Glomerular visceral epithelial cell (primary cell): Measurements from ENCODE around the gene DHX35.

ENCODE experiments used
- DNase-seq: peaks from one replicate; pipeline ENCODE4 v3.0.0-alpha.2; 2016; ENCODE audit errors: extremely low spot score

Gene DHX35

DNA sequence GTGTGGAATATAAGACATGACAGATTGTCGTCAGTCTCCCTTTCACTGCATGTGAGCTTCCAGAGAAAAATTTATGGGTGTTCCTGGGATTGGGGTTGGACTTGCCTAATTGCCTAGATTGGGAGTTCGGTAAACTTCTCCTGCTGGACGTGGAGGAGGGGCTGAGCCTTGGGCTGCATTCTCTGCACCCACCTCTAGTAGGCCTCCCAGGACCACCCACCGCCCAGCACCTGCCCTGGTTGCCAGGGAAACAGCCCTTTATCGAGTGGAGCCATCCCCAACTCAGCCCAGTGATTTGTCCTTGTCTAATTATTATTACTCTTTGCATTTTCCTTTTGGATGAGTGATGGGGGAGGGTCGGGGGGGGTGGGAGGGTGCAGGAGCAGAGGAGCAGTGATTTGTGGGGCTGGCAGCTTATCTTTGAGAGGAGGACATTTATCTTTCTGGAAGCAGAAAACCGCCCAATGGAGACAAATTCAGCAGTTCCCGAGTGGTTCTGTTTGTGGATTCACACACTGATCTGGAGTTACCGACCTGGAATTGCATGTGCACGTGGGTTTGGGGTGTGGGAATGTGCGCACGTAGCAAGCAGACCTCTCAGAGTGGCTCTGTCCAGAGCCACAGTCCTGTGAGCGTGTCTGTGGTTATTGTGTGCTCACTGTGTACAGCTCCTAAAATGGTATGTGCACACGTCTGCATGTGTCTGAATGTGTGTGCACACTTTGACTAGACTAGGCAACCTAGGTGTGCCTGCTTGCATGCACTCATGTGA lies 104.5 kb downstream of the DHX35 start:
- DNase-seq: no peak

GRCh38 chr20:39067526-39068216 lies 105.5 kb downstream of the DHX35 start:
- DNase-seq: no peak

DNA sequence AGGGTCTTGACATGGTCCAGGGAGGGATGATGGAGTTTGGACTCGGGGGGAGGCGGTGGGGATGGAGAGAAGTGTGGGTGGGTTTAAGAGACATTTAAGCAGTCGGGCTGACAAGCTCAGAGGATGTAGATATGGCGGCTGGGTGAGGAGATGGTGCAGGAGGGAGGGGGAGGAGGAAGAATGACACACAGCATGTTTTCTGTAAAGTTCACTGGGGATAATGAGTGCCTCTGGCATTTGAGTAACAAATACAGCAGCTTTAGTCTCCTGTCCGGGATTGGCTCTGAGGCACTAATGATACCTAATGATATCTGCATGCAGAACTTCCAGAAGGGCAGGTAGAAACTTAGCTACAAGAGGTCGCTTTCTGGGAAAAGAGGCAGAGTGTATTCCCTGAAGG lies 107.8 kb downstream of the DHX35 start:
- no peak for DNase-seq

- DNase-seq: peak; percentile 42
Measured at GRCh38 chr20:39070484-39071231, 108.5 kb downstream of the DHX35 start.

DNA sequence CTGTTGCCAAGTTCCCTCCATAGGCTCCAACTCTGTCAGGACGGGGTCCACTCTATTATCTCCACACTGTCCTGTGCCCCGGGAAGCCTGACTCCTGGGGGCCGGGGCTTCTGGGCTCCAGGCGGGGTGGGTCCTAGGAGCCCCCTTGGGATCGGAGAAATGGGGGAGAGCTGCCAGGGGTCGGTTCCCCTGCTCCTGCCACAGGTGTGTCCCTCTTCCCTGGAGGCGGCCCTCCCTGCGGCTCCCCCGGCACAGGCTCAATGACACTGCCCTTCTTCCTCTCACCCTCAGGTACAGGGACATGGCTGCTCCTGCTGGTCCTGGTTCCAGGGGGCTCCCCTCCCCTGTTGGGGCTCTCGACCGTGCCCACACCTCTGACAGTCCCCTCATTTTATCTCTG lies 110.0 kb downstream of the DHX35 start:
- DNase-seq: no peak

DNA sequence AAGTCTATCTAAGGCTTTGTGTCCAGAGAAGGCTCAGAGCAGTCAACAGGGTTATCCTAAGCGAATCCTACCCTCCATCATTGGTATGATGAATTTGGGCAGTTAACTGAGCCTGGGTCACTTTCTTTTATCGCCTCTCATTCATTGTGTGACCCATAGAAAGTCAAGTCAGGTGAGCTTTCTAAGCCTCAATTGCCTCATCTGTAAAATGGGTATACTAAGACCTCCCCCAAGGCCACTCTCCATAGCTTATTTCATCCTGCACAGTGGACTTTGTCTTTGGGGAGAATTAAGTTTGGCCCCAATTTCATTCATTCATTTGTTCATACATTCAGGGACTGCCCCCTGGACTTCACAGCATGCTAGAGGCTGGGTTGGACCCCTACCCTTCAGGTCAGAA lies 110.5 kb downstream of the DHX35 start:
- no peak for DNase-seq

DNA sequence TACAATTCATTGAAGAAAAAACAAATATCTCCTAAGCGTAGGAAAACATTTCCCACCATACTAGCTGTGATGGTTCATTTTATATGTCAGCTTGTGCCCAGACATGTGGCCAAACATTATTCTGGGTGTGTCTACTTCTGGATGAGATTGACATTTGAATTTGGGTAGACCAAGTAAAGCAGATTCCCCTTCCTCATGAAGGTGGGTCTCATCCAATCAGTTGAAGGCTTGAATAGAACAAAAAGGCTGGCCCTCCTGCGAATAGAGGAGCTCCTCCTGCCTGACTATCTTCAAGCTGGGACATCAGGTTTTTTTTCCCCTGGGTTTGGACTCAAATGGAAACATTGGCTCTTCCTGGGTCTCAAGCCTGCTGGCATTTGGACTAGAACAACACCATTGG lies 113.6 kb downstream of the DHX35 start:
- DNase-seq: no peak

GRCh38 chr20:39076958-39077357 lies 114.8 kb downstream of the DHX35 start:
- DNase-seq: no peak

DNA sequence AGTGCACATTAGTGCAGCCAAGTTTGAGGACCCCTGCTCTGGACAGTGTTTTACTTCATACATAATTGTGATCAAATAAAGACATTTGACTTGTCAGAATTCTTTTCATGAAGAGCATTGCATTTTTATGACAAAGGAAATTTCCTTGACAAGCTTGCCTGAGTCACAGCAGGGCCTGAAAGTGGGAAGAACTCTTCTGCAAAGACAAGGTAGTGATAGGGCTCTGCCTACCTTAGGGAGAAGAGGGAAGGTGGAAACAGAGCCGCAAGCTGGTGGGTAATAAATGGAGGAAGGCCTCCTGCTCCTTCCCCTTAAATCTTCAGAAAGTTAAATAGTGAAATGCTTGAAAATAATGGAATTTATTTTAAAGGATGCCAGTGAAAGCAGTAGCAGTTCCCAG lies 118.2 kb downstream of the DHX35 start:
- DNase-seq: no peak

GRCh38 chr20:39081255-39081654 lies 119.1 kb downstream of the DHX35 start:
- peak; percentile 75 for DNase-seq

DNA sequence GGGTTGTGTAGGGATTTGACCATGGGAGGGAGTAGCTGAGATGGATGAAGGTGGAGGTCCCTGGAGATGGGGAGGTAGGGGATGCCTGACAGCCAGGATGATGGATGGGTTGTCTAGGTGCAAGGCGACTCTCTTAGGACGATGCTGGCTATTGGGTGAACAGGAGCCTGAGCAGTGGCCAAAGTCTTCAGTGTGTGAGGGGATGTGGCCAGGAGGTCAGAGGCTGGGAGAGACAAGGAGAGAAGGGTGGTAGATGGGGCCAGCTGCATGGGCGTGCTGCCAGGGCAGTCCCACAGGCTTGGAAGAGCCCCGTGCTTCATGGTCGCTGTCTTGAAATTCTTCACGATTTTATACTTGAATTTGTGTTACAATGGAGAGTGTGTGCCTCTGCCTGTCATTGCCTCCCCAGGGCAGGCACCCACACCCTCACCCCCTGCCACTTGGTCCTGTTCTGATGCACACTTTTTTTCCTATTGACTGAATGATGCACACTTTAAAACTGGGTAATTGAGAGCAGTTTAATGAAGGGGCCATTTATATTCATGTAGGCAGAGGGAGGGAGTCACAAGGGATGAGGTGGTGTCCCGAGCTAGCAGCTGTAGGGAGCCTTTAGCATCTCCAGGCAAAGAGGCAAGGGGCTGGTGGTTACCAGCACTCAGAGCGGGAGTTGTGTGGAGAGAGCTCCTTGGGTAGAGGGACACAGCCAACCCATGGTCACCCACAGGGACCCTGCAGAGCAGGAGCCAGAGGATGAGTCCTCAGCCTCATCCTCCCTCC lies 120.7 kb downstream of the DHX35 start:
- no peak for DNase-seq

DNA sequence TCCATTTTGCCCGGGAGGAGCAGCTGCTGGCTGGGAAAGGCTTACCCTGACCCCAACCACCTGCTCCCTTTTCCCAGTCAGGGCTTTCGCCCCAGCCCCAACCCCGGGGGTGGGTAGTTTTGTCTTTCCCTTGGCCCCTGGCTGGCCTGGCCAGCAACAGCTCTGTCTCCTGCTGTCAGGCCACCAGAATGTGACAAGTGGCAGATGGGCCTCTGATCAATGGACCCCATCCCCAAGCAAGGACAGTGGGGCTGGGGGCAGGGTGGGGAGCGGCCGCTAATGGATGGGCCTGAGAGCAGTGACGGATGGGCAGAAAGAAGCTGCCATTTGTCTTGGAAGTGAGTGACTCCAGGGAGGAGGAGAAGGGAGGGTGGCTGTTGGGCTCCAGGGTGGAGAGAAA lies 121.6 kb downstream of the DHX35 start:
- DNase-seq: no peak

GRCh38 chr20:39089029-39089428 lies 126.9 kb downstream of the DHX35 start:
- no peak for DNase-seq
